NOMO-1 (cell line): ENCODE data around the gene TTLL7.

Experiments
- DNase-seq, 2 experiments: peaks; one replicate each; lab custom pipeline; 2025; ENCODE audit not compliant: unreplicated experiment in 2 of 2; lab: John Stamatoyannopoulos, UW

The TTLL7 gene

DNA sequence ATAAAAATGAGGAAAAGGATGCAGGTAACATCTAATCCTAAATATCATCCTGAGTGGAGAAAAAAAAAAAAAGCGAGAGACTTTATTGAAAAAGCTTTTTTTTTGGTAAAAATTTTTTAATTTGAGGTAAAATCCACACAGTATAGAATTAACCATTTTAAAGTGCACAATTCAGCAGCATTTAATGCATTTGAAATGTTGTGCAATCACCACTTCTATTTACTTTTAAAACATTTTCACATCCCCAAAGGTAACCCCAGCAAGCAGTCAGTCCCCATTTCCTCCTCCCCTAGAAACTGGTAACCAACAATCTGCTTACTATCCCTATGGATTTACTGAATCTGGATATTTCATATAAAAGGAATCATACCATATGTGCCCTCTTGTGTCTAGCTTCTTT lies 166.7 kb downstream of the TTLL7 start:
- no peak for DNase-seq

DNA sequence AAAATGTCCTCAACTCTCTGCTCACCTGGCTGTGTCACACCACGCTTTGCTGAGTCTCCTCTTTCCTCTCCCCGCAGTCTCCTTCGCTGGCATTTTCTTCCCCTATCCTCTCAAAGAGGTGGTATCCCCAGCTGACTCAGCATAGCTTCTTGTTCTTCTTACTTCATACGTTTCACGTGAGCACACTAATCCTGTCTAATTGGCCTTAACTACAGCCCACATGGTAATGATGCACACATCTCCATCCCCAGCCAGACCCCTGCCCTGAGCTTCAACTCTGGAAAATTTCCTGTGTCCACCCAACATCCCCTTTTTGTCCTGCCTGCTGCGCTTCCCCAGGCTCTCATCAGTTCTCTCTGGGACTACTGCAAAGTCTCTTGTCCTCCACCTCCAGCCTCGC lies 169.8 kb downstream of the TTLL7 start:
- no peak for DNase-seq

DNA sequence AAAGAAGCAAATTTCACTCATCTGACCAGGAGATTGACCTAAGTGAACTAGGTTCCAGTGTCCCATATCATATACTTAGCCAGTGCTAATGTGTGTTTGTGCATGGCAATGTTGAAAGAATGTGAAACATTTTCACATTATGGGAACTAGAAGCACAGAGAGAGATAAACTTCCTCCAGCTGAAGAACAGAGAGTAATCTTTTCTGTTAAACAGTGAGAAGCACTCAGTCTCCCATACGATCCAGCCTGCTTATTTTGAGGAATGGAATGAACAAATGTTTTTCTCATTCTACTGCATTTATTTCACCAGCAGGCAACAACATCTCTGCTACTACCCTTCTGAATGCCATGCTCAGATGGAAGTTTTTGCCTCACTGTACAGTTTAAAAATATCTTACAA lies 170.5 kb downstream of the TTLL7 start:
- no peak for DNase-seq

DNA sequence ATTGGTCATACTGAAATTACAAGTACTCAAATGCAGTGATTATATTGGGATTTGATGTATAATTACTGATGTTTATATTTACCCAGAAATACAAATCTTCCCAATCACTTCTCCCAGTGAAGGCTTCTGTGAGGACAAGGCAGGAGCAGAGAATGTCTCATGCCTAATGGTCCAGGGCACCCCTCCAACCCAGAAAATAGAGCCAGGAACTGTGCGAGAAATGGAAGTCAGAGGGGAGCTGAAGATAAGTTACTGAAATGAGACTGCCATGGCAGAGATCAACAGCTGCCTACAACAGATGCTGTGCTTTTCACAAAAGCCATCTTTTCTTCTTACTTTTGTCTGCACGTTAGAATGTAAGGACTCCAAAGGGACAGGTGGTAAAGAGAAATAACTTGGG lies 171.2 kb downstream of the TTLL7 start:
- no peak for DNase-seq

DNA sequence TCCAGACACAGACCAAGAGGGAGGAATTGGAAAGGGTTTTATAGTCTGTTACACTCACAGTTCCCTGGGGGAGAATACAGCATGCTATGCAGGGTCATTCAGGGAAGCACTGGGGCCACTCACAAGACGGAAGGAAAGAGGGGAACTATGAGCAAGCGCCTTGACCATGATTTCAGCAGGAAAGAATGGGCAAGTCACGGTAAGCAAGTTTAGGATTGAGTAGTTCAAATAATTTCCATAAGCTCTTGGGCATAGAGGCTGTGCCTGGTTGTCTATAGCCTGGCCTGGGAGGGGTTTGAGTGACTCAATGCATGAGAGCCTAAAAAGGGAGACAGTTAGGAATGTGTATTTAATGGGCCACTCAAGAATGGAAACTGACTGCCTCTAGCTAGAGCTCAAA lies 176.7 kb downstream of the TTLL7 start:
- no peak for DNase-seq

DNA sequence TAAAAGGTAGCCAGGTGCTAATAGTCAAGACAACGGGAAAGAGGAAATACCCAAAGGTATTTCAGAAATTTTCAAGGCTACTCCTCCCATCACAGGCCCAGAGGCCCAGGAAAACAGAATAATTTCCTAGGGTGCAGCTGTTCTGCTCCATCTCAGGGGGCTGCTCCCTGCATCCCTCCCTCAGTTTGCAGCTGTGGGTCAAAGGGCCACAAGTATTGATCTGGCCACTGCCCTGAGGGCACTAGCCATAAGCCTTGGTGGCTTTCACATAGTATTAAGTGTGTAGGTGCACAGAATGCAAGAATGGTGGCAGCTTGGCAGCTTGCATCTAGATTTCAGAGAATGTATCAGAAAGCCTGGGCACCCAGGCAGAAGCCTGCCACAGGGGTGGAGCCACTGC lies 179.5 kb downstream of the TTLL7 start:
- DNase-seq, result no peak

DNA sequence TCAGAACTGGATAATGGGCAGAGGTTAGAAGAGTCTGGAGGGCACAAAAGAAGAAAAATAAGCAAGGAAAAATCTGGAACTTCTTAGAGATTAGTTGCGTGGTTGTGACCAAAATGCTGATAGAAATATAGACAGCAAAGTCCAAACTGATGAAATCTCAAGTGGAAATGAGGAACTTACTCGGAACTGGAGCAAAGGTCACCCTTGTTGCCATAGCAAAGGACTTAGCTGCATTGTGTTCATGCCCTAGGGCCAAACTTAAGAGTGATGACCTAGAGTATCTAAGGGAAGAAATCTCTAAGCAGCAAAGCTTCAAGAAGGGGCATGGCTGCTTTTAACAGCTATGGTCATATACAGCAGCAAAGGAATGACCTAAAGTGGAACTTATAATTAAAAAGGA lies 180.0 kb downstream of the TTLL7 start:
- DNase-seq, result peak; percentile 68 to 93

DNA sequence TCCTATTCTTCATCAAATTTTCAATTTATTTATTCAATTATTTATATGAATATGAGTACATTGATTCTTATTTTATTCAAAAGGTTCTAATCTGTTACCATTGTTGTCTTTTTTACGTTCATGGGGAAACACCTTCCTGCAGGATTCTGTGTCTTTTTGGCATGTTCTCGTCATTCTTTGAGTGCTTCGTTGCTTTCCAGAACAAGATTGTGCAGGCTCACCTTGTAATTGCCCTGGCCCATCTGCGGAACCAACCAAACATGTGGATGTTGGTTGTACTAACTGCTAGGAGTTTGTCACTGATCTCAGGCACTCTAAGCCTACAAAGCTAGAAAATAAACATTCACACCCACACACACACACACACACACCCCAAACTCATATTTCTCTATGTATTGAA lies 182.1 kb downstream of the TTLL7 start:
- DNase-seq, result no peak

DNA sequence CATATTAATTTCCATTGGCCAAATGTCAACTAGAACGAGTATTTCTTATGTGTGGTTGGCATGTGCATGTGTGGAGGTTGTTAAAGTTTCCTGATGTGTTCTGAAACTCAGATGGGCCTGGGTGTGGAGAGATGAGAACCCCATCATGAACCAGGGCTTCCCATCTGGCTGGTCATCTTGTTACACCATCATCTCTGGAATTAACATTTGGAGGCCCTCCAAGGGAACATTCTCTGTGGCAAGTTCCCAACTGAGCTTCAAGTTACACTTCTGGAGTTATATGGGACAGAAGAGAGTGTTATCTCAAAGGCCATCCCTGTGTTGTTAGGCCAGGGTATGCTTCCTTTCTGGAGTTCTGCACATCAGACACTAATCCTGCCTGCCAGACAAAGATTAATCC lies 183.6 kb downstream of the TTLL7 start:
- DNase-seq, result no peak
